ENCODE measurements around the gene COL23A1. TPM values are rescaled to one million over a fixed set of nuclear protein-coding genes. Genes with fewer than 3 reads are reported as not detected.

COL23A1 gene
- total RNA-seq, 1 experiment from 2014 or later, result not detected

GRCh38 chr5:178296066-178296465 lies 294.1 kb downstream of the COL23A1 start:
- no peak for TF ChIP-seq CTCF (conservative IDR thresholded peaks at IDR 0.05; ENCODE audit: low read depth, low read length)
- no peak for TF ChIP-seq EZH2 (IDR thresholded peaks at IDR 0.05; ENCODE audit: borderline replicate concordance, low read depth, low read length, poor library complexity, severe bottlenecking)
- H3K4me3 ChIP-seq (ENCODE audit: low read depth, low read length, poor library complexity, severe bottlenecking), result no peak overlapping the region
- POLR2A ChIA-PET (ENCODE audit: low non-redundant PET), result no interaction called here
- no peak overlapping the region for H3K27ac ChIP-seq (ENCODE audit: low read depth, low read length, poor library complexity, severe bottlenecking)
- CTCF ChIA-PET, result no interaction called here
- no peaks in the 10 kb centered on the region for H3K9me3 ChIP-seq (ENCODE audit: low read depth, low read length, poor library complexity, severe bottlenecking)
- no peak for DNase-seq (ENCODE audit: low spot score)
- intact Hi-C loops (cut with micrococcal nuclease; ENCODE audit: unreplicated experiment), result no loop called here
- H3K27me3 ChIP-seq (replicated peaks; ENCODE audit: insufficient read depth, low read depth, low read length, poor library complexity), result no peaks in the 10 kb centered on the region
- H3K36me3 ChIP-seq (ENCODE audit: insufficient read depth, low read length, poor library complexity, severe bottlenecking), result no peaks in the 10 kb centered on the region
- BruUV-seq (replicated peaks), result no TSS peak
- H3K4me1 ChIP-seq (ENCODE audit: insufficient read depth, low read length, poor library complexity, severe bottlenecking), result no peaks in the 10 kb centered on the region

- no peaks in the 10 kb centered on the region for H3K9me3 ChIP-seq (ENCODE audit: low read depth, low read length, poor library complexity, severe bottlenecking)
- no TSS peak for BruUV-seq (replicated peaks)
- H3K4me3 ChIP-seq (ENCODE audit: low read depth, low read length, poor library complexity, severe bottlenecking), result no peak overlapping the region
- H3K4me1 ChIP-seq (ENCODE audit: insufficient read depth, low read length, poor library complexity, severe bottlenecking), result no peaks in the 10 kb centered on the region
- TF ChIP-seq CTCF (conservative IDR thresholded peaks at IDR 0.05; ENCODE audit: low read depth, low read length) (no peak), EZH2 (IDR thresholded peaks at IDR 0.05; ENCODE audit: borderline replicate concordance, low read depth, low read length, poor library complexity, severe bottlenecking) (no peak)
- no peaks in the 10 kb centered on the region for H3K27me3 ChIP-seq (replicated peaks; ENCODE audit: insufficient read depth, low read depth, low read length, poor library complexity)
- ChIA-PET CTCF (no interaction called here), POLR2A (ENCODE audit: low non-redundant PET) (no interaction called here)
- DNase-seq (ENCODE audit: low spot score), result no peak
- H3K27ac ChIP-seq (ENCODE audit: low read depth, low read length, poor library complexity, severe bottlenecking), result no peak overlapping the region
- intact Hi-C loops (cut with micrococcal nuclease; ENCODE audit: unreplicated experiment), result no loop called here
- no peaks in the 10 kb centered on the region for H3K36me3 ChIP-seq (ENCODE audit: insufficient read depth, low read length, poor library complexity, severe bottlenecking)
Observed at GRCh38 chr5:178295589-178295988, 294.6 kb downstream of the COL23A1 start.

GRCh38 chr5:178293815-178294214 lies 296.4 kb downstream of the COL23A1 start:
- Histone ChIP-seq H3K36me3 (ENCODE audit: insufficient read depth, low read length, poor library complexity, severe bottlenecking) (no peaks in the 10 kb centered on the region), H3K4me3 (ENCODE audit: low read depth, low read length, poor library complexity, severe bottlenecking) (no peak overlapping the region), H3K4me1 (ENCODE audit: insufficient read depth, low read length, poor library complexity, severe bottlenecking) (no peaks in the 10 kb centered on the region), H3K27me3 (replicated peaks; ENCODE audit: insufficient read depth, low read depth, low read length, poor library complexity) (no peaks in the 10 kb centered on the region), H3K27ac (ENCODE audit: low read depth, low read length, poor library complexity, severe bottlenecking) (no peak overlapping the region), H3K9me3 (ENCODE audit: low read depth, low read length, poor library complexity, severe bottlenecking) (no peaks in the 10 kb centered on the region)
- no peak for DNase-seq (ENCODE audit: low spot score)
- CTCF ChIA-PET, result no interaction called here
- TF ChIP-seq EZH2 (IDR thresholded peaks at IDR 0.05; ENCODE audit: borderline replicate concordance, low read depth, low read length, poor library complexity, severe bottlenecking), result no peak
- TF ChIP-seq CTCF (conservative IDR thresholded peaks at IDR 0.05; ENCODE audit: low read depth, low read length), result no peak
- intact Hi-C loops (cut with micrococcal nuclease; ENCODE audit: unreplicated experiment), result no loop called here
- BruUV-seq (replicated peaks), result no TSS peak
- POLR2A ChIA-PET (ENCODE audit: low non-redundant PET), result no interaction called here
